Measurements from ENCODE around the gene MDFIC.
A peak's percentile ranks its signal among the peaks of the same experiment; 100 is the strongest.

Gene MDFIC

DNA sequence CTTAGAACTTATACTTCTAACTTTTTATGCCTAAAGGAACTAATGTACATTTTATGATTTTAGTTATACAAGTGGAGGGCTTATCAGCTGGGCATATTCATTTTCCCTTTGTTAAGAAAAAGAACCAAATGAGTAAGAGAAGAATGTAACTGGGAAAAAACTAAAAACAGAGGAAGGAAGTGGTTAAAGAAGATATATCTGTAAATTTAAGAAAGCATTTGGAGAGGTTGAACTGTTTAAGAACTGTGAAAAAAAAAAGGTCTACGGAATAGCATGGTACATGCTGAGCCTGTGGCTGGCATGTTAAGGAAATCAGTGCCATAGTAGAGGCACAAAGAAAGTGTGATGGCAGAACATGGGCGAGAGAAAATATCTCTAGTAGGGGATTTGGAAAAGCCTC, 6.2 kb downstream of the MDFIC start:
- H3K36me3 ChIP-seq (ENCODE audit: control insufficient read depth, insufficient read depth, low read length): no peaks in the 10 kb centered on the region
- no peaks in the 10 kb centered on the region for H3K9me3 ChIP-seq (ENCODE audit: control insufficient read depth, insufficient read depth, low read length)
- H3K9ac ChIP-seq (ENCODE audit: low read depth, low read length): no peak overlapping the region
- peaks cover 14% of the 10 kb centered on the region for H3K27me3 ChIP-seq (ENCODE audit: control insufficient read depth, insufficient read depth, low read length)
- H3K4me1 ChIP-seq (ENCODE audit: control insufficient read depth, insufficient read depth, low read length): peaks cover 45% of the 10 kb centered on the region
- no peak overlapping the region for H3K4me3 ChIP-seq (ENCODE audit: low read depth, low read length)
- no peak overlapping the region for H3K27ac ChIP-seq (ENCODE audit: low read depth, low read length)

DNA sequence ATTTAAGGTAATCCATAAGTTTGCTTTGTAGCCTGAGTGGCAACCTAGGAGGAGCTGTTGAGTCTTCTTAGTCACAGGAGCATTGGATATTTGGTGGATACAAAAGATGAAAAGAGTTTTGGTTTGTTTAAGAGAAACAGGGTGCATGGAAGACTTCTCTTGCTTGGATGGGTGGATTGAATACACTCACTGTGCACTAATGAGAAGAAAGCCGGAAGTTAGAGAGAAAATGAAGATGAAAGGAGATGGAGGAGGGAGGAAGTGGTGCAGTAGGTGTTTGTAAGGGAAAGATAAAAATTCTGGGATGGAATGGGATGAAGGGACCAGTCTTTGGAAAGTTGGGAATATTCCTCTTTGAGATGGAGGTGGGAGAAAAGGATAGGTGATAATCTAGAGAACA, 7.7 kb downstream of the MDFIC start:
- no peaks in the 10 kb centered on the region for H3K9me3 ChIP-seq (ENCODE audit: control insufficient read depth, insufficient read depth, low read length)
- H3K27ac ChIP-seq (ENCODE audit: low read depth, low read length): peak overlapping the region; percentile 90
- 0 out of 2 replicates have a peak overlapping the region, but pooled peaks have one; percentile 2 for H3K9ac ChIP-seq (ENCODE audit: low read depth, low read length)
- no peaks in the 10 kb centered on the region for H3K27me3 ChIP-seq (ENCODE audit: control insufficient read depth, insufficient read depth, low read length)
- no peaks in the 10 kb centered on the region for H3K36me3 ChIP-seq (ENCODE audit: control insufficient read depth, insufficient read depth, low read length)
- peaks cover 35% of the 10 kb centered on the region for H3K4me1 ChIP-seq (ENCODE audit: control insufficient read depth, insufficient read depth, low read length)
- 0 out of 2 replicates have a peak overlapping the region, but pooled peaks have one; percentile 10 for H3K4me3 ChIP-seq (ENCODE audit: low read depth, low read length)

DNA sequence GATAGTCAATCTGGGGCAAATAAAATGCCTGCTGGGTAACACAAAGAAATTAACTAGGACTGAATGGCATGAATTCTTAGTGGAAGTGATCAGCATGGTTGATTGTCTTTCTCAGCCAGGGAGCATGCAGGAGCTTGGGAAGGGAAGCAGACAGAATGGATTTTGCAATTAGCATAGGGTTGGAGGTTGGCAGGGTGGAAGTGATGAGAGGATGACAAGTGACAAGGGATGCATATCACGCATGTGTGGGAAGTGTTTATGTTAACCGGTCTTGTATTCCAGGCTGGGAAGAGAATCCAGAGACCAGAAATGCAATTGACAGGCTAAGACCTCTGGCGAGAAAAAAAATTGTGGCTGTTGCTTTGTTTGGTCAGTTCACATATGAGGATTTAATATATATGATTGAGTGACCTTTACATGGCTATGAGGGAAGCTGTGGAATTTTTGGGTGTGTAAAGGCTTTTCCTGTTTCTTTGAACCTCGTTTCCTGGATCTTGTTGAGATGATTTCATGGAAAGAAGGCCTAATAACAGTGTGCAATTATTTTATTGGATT, 8.3 kb downstream of the MDFIC start:
- no peaks in the 10 kb centered on the region for H3K27me3 ChIP-seq (ENCODE audit: control insufficient read depth, insufficient read depth, low read length)
- peak overlapping the region; percentile 90 for H3K27ac ChIP-seq (ENCODE audit: low read depth, low read length)
- H3K9ac ChIP-seq (ENCODE audit: low read depth, low read length): no peak overlapping the region
- H3K36me3 ChIP-seq (ENCODE audit: control insufficient read depth, insufficient read depth, low read length): no peaks in the 10 kb centered on the region
- no peak overlapping the region for H3K4me3 ChIP-seq (ENCODE audit: low read depth, low read length)
- peaks cover 35% of the 10 kb centered on the region for H3K4me1 ChIP-seq (ENCODE audit: control insufficient read depth, insufficient read depth, low read length)
- H3K9me3 ChIP-seq (ENCODE audit: control insufficient read depth, insufficient read depth, low read length): no peaks in the 10 kb centered on the region

DNA sequence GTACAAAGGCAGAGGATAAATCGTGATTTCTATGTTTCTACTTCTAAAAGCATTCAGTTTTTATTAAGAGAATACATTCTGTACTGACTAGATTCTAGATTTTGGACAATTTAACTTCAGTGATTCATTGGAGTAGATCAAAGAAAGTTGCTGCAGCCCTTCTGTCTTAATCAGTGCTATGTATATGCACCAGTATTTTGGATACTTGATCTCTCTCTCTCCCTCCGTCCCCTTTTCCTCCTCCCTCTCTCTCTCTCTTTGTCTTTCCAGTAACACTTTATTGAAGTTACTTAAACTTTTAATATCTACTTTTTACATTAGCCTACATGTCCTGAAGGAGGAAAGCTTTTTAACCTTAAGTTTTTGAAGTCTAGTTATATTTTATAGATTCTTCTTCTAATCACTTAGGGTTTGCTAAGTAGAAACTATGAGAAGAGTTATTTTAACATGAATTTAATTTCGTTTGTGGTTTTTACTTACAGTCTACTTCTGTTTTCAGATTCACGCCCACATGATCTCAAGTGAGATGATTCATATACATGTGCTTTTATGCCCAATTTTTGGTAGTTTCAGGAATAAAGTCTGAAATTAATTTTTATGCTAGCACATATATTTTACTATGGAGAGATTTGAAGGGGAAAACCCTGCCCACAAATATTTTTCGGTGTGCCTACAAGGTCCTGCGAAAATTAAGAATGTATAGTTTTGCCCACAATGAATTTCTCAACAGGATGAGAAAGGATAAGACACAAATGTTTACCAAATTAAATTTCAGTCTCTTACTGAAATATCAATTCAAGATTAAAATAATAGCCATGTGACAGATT, 9.1 kb downstream of the MDFIC start:
- H3K36me3 ChIP-seq (ENCODE audit: control insufficient read depth, insufficient read depth, low read length): no peaks in the 10 kb centered on the region
- no peaks in the 10 kb centered on the region for H3K9me3 ChIP-seq (ENCODE audit: control insufficient read depth, insufficient read depth, low read length)
- H3K4me3 ChIP-seq (ENCODE audit: low read depth, low read length): no peak overlapping the region; the same call in 1 of the 2 replicates
- H3K4me1 ChIP-seq (ENCODE audit: control insufficient read depth, insufficient read depth, low read length): peaks cover 35% of the 10 kb centered on the region
- H3K27ac ChIP-seq (ENCODE audit: low read depth, low read length): peak overlapping the region; percentile 90
- no peak overlapping the region for H3K9ac ChIP-seq (ENCODE audit: low read depth, low read length)
- H3K27me3 ChIP-seq (ENCODE audit: control insufficient read depth, insufficient read depth, low read length): no peaks in the 10 kb centered on the region

DNA sequence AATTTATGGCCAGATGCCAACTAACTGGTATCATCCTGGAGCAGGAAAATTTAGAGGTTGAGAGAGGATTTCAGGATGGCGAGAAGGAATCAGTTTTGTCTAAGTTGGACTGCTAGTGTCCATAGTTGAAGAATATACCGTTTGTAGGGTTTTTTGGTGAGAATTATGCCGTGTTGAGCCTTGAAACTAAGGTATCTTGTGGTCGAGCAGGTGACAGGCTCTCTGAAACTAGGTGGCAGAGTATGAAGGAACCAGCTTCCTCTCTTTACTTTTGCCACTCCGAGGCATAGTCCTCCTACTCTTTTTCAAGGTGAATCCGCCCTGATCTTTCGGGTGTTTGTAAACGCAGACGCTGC, 9.7 kb downstream of the MDFIC start:
- Histone ChIP-seq H3K4me1 (ENCODE audit: control insufficient read depth, insufficient read depth, low read length) (peaks cover 35% of the 10 kb centered on the region), H3K27ac (ENCODE audit: low read depth, low read length) (no peak overlapping the region), H3K9ac (ENCODE audit: low read depth, low read length) (no peak overlapping the region), H3K36me3 (ENCODE audit: control insufficient read depth, insufficient read depth, low read length) (no peaks in the 10 kb centered on the region), H3K9me3 (ENCODE audit: control insufficient read depth, insufficient read depth, low read length) (no peaks in the 10 kb centered on the region), H3K27me3 (ENCODE audit: control insufficient read depth, insufficient read depth, low read length) (no peaks in the 10 kb centered on the region), H3K4me3 (ENCODE audit: low read depth, low read length) (no peak overlapping the region)

DNA sequence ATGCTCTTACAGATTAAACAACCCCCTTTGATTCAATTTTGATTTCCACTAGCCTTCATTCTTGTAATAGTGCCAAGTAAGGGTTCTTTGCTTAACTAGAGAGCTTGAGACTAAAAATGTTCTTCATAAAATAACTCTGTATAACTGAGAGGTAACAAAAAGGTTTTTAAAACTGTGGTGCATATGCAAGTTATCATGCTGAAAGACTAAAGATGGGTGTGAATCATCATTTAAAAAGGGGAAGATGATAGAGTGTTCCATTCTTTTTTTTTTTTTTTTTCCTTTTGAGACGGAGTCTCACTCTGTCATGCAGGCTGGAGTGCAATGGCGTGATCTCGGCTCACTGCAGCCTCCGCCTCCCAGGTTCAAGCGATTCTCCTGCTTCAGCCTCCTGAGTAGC, 11.1 kb downstream of the MDFIC start:
- no peak overlapping the region for H3K9ac ChIP-seq (ENCODE audit: low read depth, low read length)
- H3K4me1 ChIP-seq (ENCODE audit: control insufficient read depth, insufficient read depth, low read length): peaks cover 30% of the 10 kb centered on the region
- no peaks in the 10 kb centered on the region for H3K9me3 ChIP-seq (ENCODE audit: control insufficient read depth, insufficient read depth, low read length)
- no peaks in the 10 kb centered on the region for H3K27me3 ChIP-seq (ENCODE audit: control insufficient read depth, insufficient read depth, low read length)
- H3K36me3 ChIP-seq (ENCODE audit: control insufficient read depth, insufficient read depth, low read length): no peaks in the 10 kb centered on the region
- no peak overlapping the region for H3K27ac ChIP-seq (ENCODE audit: low read depth, low read length)
- H3K4me3 ChIP-seq (ENCODE audit: low read depth, low read length): no peak overlapping the region

DNA sequence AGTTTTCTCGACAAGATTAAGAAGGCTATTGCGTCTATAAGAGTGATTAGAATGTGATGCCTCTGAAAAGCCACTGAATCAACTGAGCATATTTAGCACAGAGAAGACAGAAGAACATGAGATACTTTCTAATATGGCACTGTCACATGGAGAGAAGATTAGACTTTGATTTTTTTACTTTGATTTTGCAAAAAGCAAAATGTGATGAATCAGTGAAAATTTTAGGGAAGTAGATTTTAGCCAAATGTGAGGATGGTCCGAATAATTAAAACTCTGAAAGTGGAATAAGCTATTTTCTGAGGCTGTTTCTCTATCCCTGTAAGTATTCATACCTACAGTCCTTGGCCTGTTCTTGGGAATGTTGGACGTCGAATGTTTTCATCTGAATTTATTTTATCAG, 11.8 kb downstream of the MDFIC start:
- Histone ChIP-seq H3K9me3 (ENCODE audit: control insufficient read depth, insufficient read depth, low read length) (no peaks in the 10 kb centered on the region), H3K36me3 (ENCODE audit: control insufficient read depth, insufficient read depth, low read length) (no peaks in the 10 kb centered on the region), H3K27ac (ENCODE audit: low read depth, low read length) (no peak overlapping the region), H3K4me1 (ENCODE audit: control insufficient read depth, insufficient read depth, low read length) (peaks cover 25% of the 10 kb centered on the region), H3K27me3 (ENCODE audit: control insufficient read depth, insufficient read depth, low read length) (no peaks in the 10 kb centered on the region), H3K9ac (ENCODE audit: low read depth, low read length) (no peak overlapping the region), H3K4me3 (ENCODE audit: low read depth, low read length) (no peak overlapping the region)

DNA sequence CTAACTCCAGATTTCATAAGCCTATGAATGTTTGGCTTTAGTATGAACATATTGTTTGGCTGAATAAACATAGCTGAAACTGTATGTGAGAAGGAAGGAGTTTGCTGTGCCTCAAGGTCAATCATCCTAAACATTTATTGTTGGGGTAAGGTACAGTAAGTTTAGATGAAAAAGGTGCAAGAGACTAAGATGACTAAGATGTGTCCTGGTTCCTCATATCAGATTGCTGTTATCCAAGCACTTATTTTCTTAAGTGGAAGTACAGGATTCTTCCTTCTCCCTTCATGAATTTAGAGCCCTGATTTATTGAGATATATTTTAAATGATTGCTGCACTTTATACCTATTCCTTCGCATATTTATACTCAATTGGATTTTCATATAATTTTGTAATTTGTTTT, 12.2 kb downstream of the MDFIC start:
- H3K27me3 ChIP-seq (ENCODE audit: control insufficient read depth, insufficient read depth, low read length): no peaks in the 10 kb centered on the region
- no peaks in the 10 kb centered on the region for H3K36me3 ChIP-seq (ENCODE audit: control insufficient read depth, insufficient read depth, low read length)
- no peak overlapping the region for H3K4me3 ChIP-seq (ENCODE audit: low read depth, low read length)
- no peak overlapping the region for H3K27ac ChIP-seq (ENCODE audit: low read depth, low read length)
- no peak overlapping the region for H3K9ac ChIP-seq (ENCODE audit: low read depth, low read length)
- H3K4me1 ChIP-seq (ENCODE audit: control insufficient read depth, insufficient read depth, low read length): peaks cover 25% of the 10 kb centered on the region
- no peaks in the 10 kb centered on the region for H3K9me3 ChIP-seq (ENCODE audit: control insufficient read depth, insufficient read depth, low read length)

DNA sequence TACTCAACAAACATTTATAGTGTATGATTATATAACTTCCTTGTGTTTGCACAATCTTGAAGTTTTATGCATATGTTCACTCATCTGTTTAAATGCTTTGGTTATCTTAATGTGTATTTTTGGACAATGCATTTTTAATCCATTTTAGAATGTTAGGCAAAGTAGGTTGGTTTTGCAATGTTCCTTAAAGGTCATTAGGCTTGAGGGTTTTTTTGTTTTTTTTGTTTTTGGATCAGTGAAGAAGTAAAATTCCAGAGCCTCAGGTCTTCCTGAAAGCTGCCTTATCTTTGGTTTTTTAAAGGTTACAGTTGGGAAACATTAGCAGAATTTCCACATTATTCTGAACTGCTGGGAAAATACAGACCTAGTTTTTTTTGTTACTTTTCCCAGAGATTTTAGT, 12.8 kb downstream of the MDFIC start:
- Histone ChIP-seq H3K4me1 (ENCODE audit: control insufficient read depth, insufficient read depth, low read length) (peaks cover 21% of the 10 kb centered on the region), H3K4me3 (ENCODE audit: low read depth, low read length) (no peak overlapping the region), H3K27me3 (ENCODE audit: control insufficient read depth, insufficient read depth, low read length) (no peaks in the 10 kb centered on the region), H3K36me3 (ENCODE audit: control insufficient read depth, insufficient read depth, low read length) (no peaks in the 10 kb centered on the region), H3K9ac (ENCODE audit: low read depth, low read length) (no peak overlapping the region), H3K27ac (ENCODE audit: low read depth, low read length) (no peak overlapping the region), H3K9me3 (ENCODE audit: control insufficient read depth, insufficient read depth, low read length) (no peaks in the 10 kb centered on the region)

DNA sequence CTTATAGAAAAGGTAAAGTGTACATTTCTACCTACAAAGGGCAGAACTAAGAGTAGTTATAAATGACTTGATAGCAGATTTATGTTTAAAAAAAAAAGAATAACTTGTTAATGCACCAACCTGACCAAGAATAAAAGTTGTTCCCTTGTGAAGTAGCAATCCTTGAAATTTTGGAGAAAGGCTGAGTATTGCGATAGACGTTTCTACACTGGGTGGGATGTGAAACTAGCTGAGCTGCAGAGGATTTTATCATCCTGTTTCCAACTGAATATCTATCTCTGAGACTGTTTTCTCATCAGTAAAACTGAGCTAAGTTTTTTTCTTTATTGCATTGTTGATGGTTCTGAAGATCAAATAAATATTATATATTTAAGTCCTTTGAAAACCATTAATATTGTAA, 14.6 kb downstream of the MDFIC start:
- H3K27ac ChIP-seq (ENCODE audit: low read depth, low read length): no peak overlapping the region

DNA sequence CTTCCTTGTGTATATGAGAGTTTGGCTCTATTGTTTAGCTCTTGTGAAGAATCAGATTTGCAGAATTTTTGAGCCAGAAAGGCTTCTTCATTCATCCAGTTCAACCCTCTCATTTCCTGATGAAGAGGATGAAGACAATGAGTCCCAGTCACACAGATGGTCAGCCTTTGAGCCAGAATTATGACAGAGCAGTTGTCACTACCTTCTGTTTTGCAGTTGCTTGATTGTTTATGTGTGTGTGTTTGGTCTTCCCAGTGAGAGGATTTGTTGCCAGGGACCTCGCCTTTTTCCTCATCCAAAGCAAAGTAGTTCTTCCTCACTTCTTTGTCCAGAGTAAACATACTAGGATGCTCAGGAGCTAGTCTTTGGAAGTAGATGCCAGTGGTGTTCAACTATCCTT, 15.6 kb downstream of the MDFIC start:
- no peaks in the 10 kb centered on the region for H3K36me3 ChIP-seq (ENCODE audit: control insufficient read depth, insufficient read depth, low read length)
- H3K4me1 ChIP-seq (ENCODE audit: control insufficient read depth, insufficient read depth, low read length): no peaks in the 10 kb centered on the region
- H3K9ac ChIP-seq (ENCODE audit: low read depth, low read length): no peak overlapping the region
- H3K9me3 ChIP-seq (ENCODE audit: control insufficient read depth, insufficient read depth, low read length): no peaks in the 10 kb centered on the region
- H3K27ac ChIP-seq (ENCODE audit: low read depth, low read length): no peak overlapping the region
- H3K27me3 ChIP-seq (ENCODE audit: control insufficient read depth, insufficient read depth, low read length): no peaks in the 10 kb centered on the region
- no peak overlapping the region for H3K4me3 ChIP-seq (ENCODE audit: low read depth, low read length)

More for the DNA sequence above, 14.6 kb downstream of the MDFIC start:
- Histone ChIP-seq H3K4me3 (ENCODE audit: low read depth, low read length) (no peak overlapping the region), H3K36me3 (ENCODE audit: control insufficient read depth, insufficient read depth, low read length) (no peaks in the 10 kb centered on the region), H3K9ac (ENCODE audit: low read depth, low read length) (no peak overlapping the region), H3K9me3 (ENCODE audit: control insufficient read depth, insufficient read depth, low read length) (no peaks in the 10 kb centered on the region), H3K4me1 (ENCODE audit: control insufficient read depth, insufficient read depth, low read length) (peaks cover 4% of the 10 kb centered on the region), H3K27me3 (ENCODE audit: control insufficient read depth, insufficient read depth, low read length) (no peaks in the 10 kb centered on the region)

All from HUES48 (cell line).